AML-193 (cell line): ENCODE data around the gene RAB20.
"Not testable (repeated sequence)": the region's sequence is repeated elsewhere in the genome, so short reads cannot be mapped to it uniquely, and the experiment has no call there.

Experiments used
- DNase-seq, 2 experiments: peaks; one replicate each; lab custom pipeline; 2025; lab: John Stamatoyannopoulos, UW

The RAB20 gene

GRCh38 chr13:110509971-110510786 is 51.3 kb downstream of the RAB20 start:
- peak; percentile 97 to 98 for DNase-seq

- no peak for DNase-seq
Measured at GRCh38 chr13:110509478-110509926, 52.0 kb downstream of the RAB20 start.

- no peak for DNase-seq
Measured at GRCh38 chr13:110507678-110508381, 53.7 kb downstream of the RAB20 start.

DNA sequence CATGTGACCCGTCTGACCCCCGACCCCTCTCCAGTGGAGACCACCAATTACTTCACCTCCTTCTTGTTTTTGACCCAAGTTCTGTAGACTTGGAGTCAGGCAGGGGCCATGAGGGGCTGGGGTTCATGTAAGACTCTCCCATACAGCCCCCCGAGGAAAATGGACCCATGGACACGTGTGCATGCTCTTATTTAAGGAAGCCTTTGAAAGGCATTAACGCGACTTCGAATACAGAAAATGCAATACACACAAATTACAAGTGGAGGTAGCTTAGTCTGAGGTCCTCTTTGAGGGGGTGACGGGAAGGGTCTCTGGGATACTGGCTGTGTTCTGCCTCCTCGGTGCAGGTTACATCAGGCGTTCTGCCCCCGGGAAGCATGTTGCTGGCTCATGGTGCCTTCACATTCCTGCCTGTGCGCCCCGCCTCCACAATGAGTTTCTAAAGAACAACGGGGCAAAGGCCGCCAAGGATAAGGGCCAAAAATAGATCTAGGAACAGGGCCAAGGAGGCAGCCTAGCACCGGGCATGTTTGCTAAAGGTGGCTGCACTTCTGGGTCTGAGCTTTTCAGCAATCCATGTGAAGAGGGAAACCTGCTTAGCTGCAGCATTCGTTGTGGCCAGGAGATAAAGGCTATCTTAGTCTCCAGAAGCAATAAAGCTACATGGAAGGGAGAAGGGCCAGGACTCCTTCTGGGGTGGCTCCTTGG is 54.5 kb downstream of the RAB20 start:
- DNase-seq, result no peak

DNA sequence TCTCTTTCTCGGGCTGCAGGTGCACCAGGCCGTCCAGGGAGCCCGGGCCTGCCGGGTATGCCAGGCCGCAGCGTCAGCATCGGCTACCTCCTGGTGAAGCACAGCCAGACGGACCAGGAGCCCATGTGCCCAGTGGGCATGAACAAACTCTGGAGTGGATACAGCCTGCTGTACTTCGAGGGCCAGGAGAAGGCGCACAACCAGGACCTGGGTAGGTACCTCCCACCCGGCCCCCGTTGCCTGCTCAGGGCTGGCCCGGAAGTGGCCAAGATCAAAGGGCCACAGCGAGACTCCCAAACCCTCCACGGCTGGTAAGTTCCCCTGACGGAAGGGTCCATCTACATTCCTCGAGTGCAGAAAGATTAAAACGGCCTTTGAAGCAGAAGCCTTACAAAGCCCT is 55.1 kb downstream of the RAB20 start:
- no peak for DNase-seq

DNA sequence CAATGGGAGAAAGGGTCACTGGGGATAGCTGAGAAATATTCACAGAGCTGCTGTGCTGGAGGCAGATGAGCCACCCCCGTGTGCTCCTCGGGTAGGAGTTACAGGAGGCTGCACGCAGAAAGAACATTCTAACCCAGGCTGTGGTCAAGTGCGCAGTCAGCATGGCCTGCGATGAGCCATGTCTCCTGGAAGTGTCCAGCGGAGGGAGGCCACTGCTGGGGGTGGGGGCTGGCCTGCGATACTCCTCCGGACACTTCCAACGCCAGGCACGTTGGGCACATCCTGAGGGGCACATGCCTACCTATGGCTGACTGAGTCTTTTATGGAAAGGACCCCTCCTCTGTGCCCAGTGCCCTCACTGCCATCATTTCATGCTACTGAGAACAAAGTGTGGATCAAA is 55.9 kb downstream of the RAB20 start:
- no peak for DNase-seq

DNA sequence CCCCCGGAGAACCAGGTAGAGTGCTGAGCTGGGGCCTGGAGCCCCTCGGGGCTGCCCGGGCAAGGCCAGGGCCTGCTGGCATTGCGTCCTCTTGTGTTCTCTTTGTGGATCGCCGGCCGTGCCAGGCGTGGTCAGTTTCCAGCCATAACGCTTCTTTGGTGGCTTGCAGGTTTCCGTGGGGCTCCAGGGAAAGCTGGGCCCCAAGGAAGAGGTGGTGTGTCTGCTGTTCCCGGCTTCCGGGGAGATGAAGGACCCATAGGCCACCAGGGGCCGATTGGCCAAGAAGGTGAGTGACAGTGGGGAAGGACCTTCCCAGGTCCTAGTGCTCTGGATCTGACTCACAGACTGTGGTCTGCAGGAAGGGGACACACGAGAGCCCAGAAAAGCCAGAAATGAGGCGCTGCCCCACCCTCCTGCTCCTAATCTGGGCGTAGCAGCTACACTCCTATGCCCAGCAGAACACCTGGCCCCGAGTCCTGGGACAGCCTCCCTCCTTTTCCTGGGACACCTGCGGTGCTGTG is 57.5 kb downstream of the RAB20 start:
- no peak for DNase-seq

GRCh38 chr13:110503037-110503901 is 58.3 kb downstream of the RAB20 start:
- DNase-seq, result no peak

DNA sequence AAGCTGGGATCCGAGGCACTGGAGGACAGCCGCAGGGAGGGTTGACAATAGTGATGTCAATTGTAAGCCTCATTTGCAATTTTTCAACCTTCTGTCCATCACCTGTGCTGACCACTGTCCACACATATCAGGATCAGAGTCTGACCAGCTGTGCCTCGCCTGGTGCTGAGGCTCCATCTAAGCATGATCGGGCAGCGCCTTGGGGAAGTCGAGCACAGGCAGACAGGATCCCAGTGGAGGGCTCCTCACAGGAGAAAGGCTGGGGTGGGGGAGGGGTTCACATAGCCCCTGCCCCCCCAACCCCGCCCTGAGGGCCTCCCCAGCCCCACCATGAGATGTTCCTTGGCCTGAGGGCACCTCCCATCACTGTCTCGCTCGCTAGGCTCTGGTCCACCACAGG is 60.3 kb downstream of the RAB20 start:
- no peak for DNase-seq

- no peak for DNase-seq
Measured at GRCh38 chr13:110500341-110500740, 61.2 kb downstream of the RAB20 start.

DNA sequence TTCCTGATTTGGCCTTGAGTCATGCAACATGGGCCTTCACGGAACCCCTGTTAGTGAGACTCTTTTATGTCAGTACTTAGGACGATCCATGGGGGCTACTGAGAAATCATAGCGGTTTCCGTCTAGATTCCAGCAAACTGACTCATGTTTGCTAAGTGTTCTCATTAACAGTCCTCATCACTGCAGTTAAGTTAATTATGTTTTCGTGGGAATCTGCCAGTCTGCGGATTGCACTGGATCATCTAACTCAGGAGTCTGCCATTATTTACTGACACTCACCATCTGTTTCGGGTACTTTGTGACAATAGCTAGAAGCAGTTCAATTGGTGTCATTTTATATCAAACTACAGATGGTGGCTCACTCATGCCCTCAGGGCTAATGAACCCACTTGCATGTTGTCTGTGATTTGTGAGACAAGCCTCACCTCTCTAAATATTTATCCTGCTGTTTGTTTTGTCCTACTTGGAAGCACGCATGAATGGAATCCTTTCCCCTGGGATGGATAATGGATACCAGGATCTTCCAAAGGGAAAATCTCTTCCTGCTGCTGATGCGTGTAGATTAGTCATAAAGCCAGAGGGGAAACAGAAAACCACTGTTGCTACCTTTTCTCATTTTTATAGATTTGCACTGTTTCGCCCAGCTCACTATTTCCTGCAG is 61.8 kb downstream of the RAB20 start:
- DNase-seq, result no peak

DNA sequence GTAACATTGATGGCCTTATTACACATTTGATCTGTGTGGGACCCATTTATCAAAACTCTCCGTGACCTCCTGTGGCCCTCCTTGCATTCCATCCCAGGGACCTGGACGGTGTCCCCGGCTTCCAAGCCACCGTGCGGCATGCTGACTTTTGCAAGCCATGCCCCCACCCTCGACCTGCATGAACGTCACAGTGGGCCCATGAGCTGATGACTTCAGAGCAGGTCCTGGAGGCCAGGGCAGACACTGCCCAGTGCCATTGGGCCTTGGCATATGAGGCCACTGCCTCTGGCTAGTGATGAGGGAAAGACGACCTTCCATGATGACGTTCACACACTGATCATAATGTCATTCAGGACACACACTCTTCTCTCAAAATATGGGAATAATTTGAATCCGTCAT is 62.8 kb downstream of the RAB20 start:
- DNase-seq, result no peak

GRCh38 chr13:110498327-110498726 is 63.2 kb downstream of the RAB20 start:
- DNase-seq, result no peak

- DNase-seq, result not testable (repeated sequence)
Measured at GRCh38 chr13:110497896-110498295, 63.6 kb downstream of the RAB20 start.

GRCh38 chr13:110497003-110497402 is 64.5 kb downstream of the RAB20 start:
- no peak for DNase-seq

DNA sequence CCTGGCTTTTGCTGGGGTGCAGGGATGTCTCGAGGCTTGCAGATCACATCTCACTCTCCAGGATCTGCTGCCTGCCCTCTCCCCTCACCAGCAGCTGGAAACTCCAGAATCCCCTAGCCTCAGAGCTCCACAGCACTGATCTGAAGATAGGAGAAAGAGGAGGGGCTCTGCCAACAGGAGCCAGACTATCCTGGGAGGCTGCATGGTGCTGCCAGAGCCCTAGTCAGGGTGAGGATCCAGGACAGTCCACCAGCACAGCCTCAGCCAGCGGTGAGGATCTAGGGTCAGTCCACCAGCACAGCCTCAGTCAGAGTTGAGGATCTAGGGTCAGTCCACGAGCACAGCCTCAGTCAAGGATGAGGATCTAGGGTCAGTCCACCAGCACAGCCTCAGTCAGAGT is 65.2 kb downstream of the RAB20 start:
- no peak for DNase-seq

DNA sequence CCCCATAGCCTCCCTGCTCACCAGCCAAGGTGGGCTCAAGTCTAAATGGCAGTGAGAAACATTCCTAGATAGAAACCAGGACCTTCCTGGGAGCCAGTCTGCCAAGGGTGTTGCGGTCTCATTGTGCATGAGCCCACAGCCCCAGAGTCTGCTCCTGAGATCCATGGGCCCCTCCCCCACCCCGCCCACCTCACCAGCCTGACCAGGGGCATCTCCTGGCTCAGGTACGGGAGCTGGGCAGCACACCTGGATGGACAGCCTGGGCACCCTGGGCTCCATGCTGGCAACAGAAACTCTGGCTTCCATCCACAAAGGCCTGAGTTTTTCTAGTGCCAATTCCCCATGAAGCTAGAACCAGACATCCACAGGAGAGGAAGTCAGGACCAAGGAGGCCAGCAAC is 65.6 kb downstream of the RAB20 start:
- DNase-seq, result no peak

GRCh38 chr13:110495376-110495775 is 66.1 kb downstream of the RAB20 start:
- DNase-seq, result no peak

GRCh38 chr13:110493613-110494012 is 67.9 kb downstream of the RAB20 start:
- DNase-seq, result no peak

DNA sequence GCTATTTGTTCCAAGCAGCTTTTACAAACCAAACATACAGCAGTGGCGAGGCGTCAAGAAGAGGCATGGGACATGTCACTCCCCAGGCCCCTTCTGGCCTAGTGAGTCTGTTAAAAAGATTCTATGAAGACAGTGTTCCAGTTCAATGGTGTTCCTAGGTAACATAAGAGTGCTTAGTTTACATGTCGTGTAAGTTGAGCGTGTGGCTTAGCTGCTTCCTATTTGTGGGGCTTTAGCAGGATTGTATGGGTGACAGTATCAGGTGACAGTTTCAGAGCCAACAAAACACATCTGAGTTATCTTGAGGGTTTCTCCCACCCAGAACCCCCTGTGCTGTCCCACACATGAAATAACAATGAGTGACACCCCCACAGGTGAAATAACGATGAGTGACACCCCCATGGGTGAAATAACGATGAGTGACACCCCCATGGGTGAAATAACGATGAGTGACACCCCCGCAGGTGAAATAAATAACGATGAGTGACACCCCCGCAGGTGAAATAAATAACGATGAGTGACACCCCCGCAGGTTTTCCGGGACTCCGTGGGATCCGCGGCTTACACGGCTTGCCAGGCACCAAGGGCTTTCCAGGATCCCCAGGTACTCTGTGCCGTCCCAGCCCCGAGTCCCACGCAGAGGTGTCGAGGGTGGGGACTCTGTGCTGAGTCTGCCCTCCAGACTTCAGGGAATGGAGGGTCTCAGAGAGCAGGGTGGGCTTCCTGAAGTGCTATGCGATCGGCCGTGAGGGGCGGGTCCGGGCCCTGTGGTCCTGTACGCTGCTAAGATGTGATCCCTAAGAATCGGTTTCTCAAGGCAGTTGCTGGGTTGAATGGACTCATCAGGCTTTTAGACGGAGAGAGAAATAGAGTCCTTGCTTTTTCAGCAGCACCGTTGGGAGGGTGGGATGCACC is 68.6 kb downstream of the RAB20 start:
- no peak for DNase-seq
